HepG2 (cell line): ENCODE measurements around the gene SLC24A4. TPM values are rescaled to one million over a fixed set of nuclear protein-coding genes. Genes with fewer than 3 reads are reported as not detected.

Experiments
- ATAC-seq: fragments of 200-7000 bp; cut with Tn5 transposase; 3 replicates; pipeline ENCODE4 v1.9.1; 2020; ENCODE audit warnings: mild to moderate bottlenecking, moderate library complexity
- BruUV-seq: library from RNA; stranded (reverse); fragments of 400-500 nt; replicated peaks from 2 replicates; lab custom pipeline; 2021; lab: Mats Ljungman, UMichigan
- CTCF ChIA-PET: fragments of 300-600 bp; formaldehyde crosslinking; extraction: SDS; loops from one replicate; lab custom pipeline; 2021; ENCODE audit warnings: low total read pairs, inconsistent platforms, low intra/inter-chr PET ratio; lab: Yijun Ruan, JAX
- POLR2A ChIA-PET: fragments of 350-600 bp; sonication (Branson Sonifier 250); formaldehyde crosslinking; loops from one replicate; lab custom pipeline; 2020; ENCODE audit warnings: antibody characterized with exemption, inconsistent platforms; lab: Yijun Ruan, JAX
- DNase-seq: peaks from one replicate; pipeline ENCODE4 v3.0.0-alpha.2; 2015; ENCODE audit warnings: low spot score
- FAIRE-seq: peaks from 3 replicates; lab custom pipeline; 2011; peaks lifted over from hg19 to GRCh38; lab: Jason Lieb, UNC
- H2AFZ ChIP-seq: one replicate; pipeline ENCODE4 v1.6.1; 2011; ENCODE audit warnings: low read length, inconsistent platforms
- H3K27ac ChIP-seq: fragments of 300-600 bp; 3 replicates; pipeline ENCODE4 v1.8.0; 2011; ENCODE audit warnings: mixed run types, mild to moderate bottlenecking, mixed read lengths, low read length, inconsistent platforms; ENCODE audit not compliant: insufficient read depth; ENCODE audit errors: extremely low read length
- H3K27me3 ChIP-seq, 2 experiments: fragments of 200-600 bp in 1 of 2; 2 replicates in 1 of 2; 3 replicates in 1 of 2; pipeline versions ENCODE4 v1.6.0 to v1.8.0; 2011; ENCODE audit warnings: low read length in 2 of 2, mild to moderate bottlenecking in 2 of 2, moderate library complexity in 2 of 2, inconsistent platforms in 1 of 2; ENCODE audit not compliant: insufficient read depth in 2 of 2, control insufficient read depth in 1 of 2
- H3K36me3 ChIP-seq, 2 experiments: fragments of 200-600 bp in 1 of 2; replicated peaks in 1 of 2; 2 replicates in 1 of 2; 3 replicates in 1 of 2; pipeline versions ENCODE4 v1.5.1 to v1.8.0; 2011; ENCODE audit warnings: low read length in 2 of 2, inconsistent platforms in 1 of 2; ENCODE audit not compliant: insufficient read depth in 2 of 2, control insufficient read depth in 1 of 2
- H3K4me1 ChIP-seq: 2 replicates; pipeline ENCODE4 v1.5.1; 2012; ENCODE audit warnings: low read length, inconsistent platforms; ENCODE audit not compliant: insufficient read depth
- H3K4me2 ChIP-seq: 2 replicates; pipeline ENCODE4 v1.6.0; 2011; ENCODE audit warnings: low read depth, low read length, inconsistent platforms
- H3K4me3 ChIP-seq, 3 experiments: fragments of 200-600 bp in 1 of 3; sonication (generic), shearing (Covaris generic) in 1 of 3; replicated peaks in 1 of 3; 2 replicates each; pipeline ENCODE4 v1.5.1; 2011 to 2016; ENCODE audit warnings: low read length in 3 of 3, inconsistent platforms in 2 of 3, low read depth in 2 of 3, mild to moderate bottlenecking in 2 of 3, control low read depth in 1 of 3, mixed read lengths in 1 of 3; ENCODE audit not compliant: insufficient read depth in 1 of 3
- H3K79me2 ChIP-seq: one replicate; pipeline ENCODE4 v1.6.1; 2011; ENCODE audit warnings: low read length, inconsistent platforms; ENCODE audit not compliant: insufficient read depth
- H3K9ac ChIP-seq: 2 replicates; pipeline ENCODE4 v1.6.0; 2011; ENCODE audit warnings: mild to moderate bottlenecking, low read depth, low read length, inconsistent platforms; ENCODE audit not compliant: insufficient read depth
- H3K9me3 ChIP-seq: 2 replicates; pipeline ENCODE4 v1.5.1; 2012; ENCODE audit warnings: mild to moderate bottlenecking, low read length
- H4K20me1 ChIP-seq: 2 replicates; pipeline ENCODE4 v1.6.0; 2011; ENCODE audit warnings: inconsistent platforms, mild to moderate bottlenecking, low read length, moderate library complexity; ENCODE audit not compliant: insufficient read depth
- ETV5 ChIP-seq: IDR thresholded peaks from 2 replicates; pipeline ENCODE4 v1.6.1; 2018; ENCODE audit warnings: missing biosample characterization, missing genetic modification reagents, inconsistent platforms, borderline replicate concordance
- POLR2AphosphoS5 ChIP-seq: IDR thresholded peaks from 2 replicates; pipeline ENCODE4 v1.6.1; 2012; ENCODE audit warnings: low read depth, low read length
- SRSF9 ChIP-seq: fragments of 200-400 bp; formaldehyde crosslinking; IDR thresholded peaks from 2 replicates; pipeline ENCODE4 v1.6.1; 2018; ENCODE audit warnings: borderline replicate concordance, mild to moderate bottlenecking, low read depth, low read length; ENCODE audit not compliant: insufficient read depth, poor library complexity, severe bottlenecking
- STAG1 ChIP-seq: sonication (generic); formaldehyde crosslinking; IDR thresholded peaks from 2 replicates; pipeline ENCODE4 v1.4.0; 2020; ENCODE audit warnings: missing genetic modification reagents
- ZNF441 ChIP-seq: sonication (generic); formaldehyde crosslinking; IDR thresholded peaks from 2 replicates; pipeline ENCODE4 v1.7.0; 2021; ENCODE audit warnings: missing genetic modification reagents, borderline replicate concordance
- WGBS: methylation state at CpG from one replicate; pipeline ENCODE4 v1.1.6; 2017; ENCODE audit warnings: low lambda C conversion rate; 5-methylcytosine and 5-hydroxymethylcytosine counted together
- in situ Hi-C: cut with HindIII; loops from 2 replicates; pipeline ENCODE4 v1.10.0; 2017; ENCODE audit warnings: low pct_unique_long_range_greater_than_20kb; ENCODE audit not compliant: extremely low pct_ligation_motif_present
- intact Hi-C: fragments of 100-400 bp; cut with micrococcal nuclease; formaldehyde crosslinking; loops from one replicate; pipeline ENCODE4 v1.10.0; 2022; ENCODE audit not compliant: unreplicated experiment
- polyA plus RNA-seq, 8 experiments: library from polyadenylated mRNA; depleted of rRNA in 3 of 8; stranded (reverse) in 7 of 8; unstranded in 1 of 8; fragments of >200 nt; fragmentation: Illumina TruSeq in 4 of 8; extraction: Trizol in 4 of 8; gene quantifications; 2 replicates each; pipeline versions ENCODE4 v1.2.1 to v1.2.3, GENCODE V29; 2011 to 2016; ENCODE audit warnings: low read depth in 4 of 8, missing spikeins in 1 of 8, mixed read lengths in 1 of 8; ENCODE audit not compliant: insufficient read depth in 1 of 8
- total RNA-seq, 5 experiments: library from RNA; depleted of rRNA; stranded (reverse); fragments of >200 nt; fragmentation: Illumina TruSeq; extraction: Trizol; gene quantifications; 2 replicates each; pipeline ENCODE4 v1.2.3, GENCODE V29; 2016; ENCODE audit warnings: low read depth in 1 of 5
- TF ChIP-seq, protein P1 (sequence below): sonication (generic); formaldehyde crosslinking; conservative IDR thresholded peaks from 2 replicates; pipeline ENCODE4 v1.4.0; 2020; ENCODE audit warnings: mild to moderate bottlenecking, missing genetic modification reagents, moderate library complexity
- TF ChIP-seq, protein P2 (sequence below): sonication (generic); formaldehyde crosslinking; IDR thresholded peaks from 2 replicates; pipeline ENCODE4 v1.5.0; 2020; ENCODE audit warnings: mild to moderate bottlenecking, missing genetic modification reagents, borderline replicate concordance

Gene SLC24A4
- total and polyA plus RNA-seq, 2 of the 13 experiments (the other 11 are each of a cell fraction or from before 2014, with no cell fraction given), result not detected

DNA sequence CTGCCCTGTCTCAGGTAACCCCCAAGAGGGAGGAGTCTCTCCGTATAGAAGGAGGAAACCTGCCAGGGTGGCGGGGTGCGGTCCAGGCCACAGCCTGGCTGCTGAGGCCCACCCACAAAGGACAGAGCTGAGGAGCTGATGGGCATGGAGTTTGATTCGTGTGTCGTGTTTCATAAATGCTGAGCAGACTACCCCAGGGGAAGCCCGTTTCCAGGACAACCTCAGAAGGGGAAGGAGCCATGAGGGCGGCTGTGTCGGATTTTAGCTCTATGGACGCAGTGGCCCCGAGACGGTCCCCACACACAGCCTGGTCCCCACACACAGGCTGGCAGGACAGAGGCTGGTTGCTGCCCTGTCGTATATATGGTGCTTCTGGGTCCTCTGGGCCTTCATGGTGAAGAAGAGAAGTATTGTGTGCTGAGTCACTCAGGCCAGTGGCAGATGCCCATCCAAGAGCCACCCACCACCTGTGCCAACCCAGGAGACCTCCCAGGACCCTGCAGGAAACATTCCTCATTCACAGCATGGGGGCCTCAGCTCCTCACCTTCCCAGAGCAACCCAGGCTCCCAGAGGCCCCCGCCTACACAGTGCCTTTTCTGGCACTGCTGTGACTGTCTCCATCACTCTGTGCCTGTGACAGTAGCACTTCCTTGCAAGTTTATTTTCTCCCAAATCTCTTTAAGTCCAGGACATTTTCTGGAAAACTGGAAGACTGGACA lies 127.5 kb downstream of the SLC24A4 start:
- ChIA-PET POLR2A (no interaction called here), CTCF (no interaction called here)
- no peak for DNase-seq
- H3K4me2 ChIP-seq, result no peak overlapping the region
- no peak overlapping the region for H3K4me3 ChIP-seq
- H3K36me3 ChIP-seq, result no peaks in the 10 kb centered on the region
- no peak overlapping the region for H2AFZ ChIP-seq
- no peaks in the 10 kb centered on the region for H3K9me3 ChIP-seq
- 32% methylated on average over 11 of the region's 13 CpGs for WGBS
- no TSS peak for BruUV-seq
- in situ Hi-C loops (loop anchor here (10.0 kb wide), 1 partner anchor 316 kb away; no protein-coding TSS in a partner anchor), intact Hi-C loops (no loop called here)
- H3K9ac ChIP-seq, result no peak overlapping the region
- no peaks in the 10 kb centered on the region for H3K79me2 ChIP-seq
- H3K4me1 ChIP-seq, result no peaks in the 10 kb centered on the region
- H3K27ac ChIP-seq, result no peak overlapping the region
- no peaks in the 10 kb centered on the region for H4K20me1 ChIP-seq
- peaks cover 3 to 50% of the 10 kb centered on the region in 2 experiments; a peak in 3 of 5 replicates for H3K27me3 ChIP-seq
- ATAC-seq, result no peak
- TF ChIP-seq, protein P1, sequence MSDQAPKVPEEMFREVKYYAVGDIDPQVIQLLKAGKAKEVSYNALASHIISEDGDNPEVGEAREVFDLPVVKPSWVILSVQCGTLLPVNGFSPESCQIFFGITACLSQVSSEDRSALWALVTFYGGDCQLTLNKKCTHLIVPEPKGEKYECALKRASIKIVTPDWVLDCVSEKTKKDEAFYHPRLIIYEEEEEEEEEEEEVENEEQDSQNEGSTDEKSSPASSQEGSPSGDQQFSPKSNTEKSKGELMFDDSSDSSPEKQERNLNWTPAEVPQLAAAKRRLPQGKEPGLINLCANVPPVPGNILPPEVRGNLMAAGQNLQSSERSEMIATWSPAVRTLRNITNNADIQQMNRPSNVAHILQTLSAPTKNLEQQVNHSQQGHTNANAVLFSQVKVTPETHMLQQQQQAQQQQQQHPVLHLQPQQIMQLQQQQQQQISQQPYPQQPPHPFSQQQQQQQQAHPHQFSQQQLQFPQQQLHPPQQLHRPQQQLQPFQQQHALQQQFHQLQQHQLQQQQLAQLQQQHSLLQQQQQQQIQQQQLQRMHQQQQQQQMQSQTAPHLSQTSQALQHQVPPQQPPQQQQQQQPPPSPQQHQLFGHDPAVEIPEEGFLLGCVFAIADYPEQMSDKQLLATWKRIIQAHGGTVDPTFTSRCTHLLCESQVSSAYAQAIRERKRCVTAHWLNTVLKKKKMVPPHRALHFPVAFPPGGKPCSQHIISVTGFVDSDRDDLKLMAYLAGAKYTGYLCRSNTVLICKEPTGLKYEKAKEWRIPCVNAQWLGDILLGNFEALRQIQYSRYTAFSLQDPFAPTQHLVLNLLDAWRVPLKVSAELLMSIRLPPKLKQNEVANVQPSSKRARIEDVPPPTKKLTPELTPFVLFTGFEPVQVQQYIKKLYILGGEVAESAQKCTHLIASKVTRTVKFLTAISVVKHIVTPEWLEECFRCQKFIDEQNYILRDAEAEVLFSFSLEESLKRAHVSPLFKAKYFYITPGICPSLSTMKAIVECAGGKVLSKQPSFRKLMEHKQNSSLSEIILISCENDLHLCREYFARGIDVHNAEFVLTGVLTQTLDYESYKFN (CRISPR knock-in tag), result no peak
- TF ChIP-seq, protein P2, sequence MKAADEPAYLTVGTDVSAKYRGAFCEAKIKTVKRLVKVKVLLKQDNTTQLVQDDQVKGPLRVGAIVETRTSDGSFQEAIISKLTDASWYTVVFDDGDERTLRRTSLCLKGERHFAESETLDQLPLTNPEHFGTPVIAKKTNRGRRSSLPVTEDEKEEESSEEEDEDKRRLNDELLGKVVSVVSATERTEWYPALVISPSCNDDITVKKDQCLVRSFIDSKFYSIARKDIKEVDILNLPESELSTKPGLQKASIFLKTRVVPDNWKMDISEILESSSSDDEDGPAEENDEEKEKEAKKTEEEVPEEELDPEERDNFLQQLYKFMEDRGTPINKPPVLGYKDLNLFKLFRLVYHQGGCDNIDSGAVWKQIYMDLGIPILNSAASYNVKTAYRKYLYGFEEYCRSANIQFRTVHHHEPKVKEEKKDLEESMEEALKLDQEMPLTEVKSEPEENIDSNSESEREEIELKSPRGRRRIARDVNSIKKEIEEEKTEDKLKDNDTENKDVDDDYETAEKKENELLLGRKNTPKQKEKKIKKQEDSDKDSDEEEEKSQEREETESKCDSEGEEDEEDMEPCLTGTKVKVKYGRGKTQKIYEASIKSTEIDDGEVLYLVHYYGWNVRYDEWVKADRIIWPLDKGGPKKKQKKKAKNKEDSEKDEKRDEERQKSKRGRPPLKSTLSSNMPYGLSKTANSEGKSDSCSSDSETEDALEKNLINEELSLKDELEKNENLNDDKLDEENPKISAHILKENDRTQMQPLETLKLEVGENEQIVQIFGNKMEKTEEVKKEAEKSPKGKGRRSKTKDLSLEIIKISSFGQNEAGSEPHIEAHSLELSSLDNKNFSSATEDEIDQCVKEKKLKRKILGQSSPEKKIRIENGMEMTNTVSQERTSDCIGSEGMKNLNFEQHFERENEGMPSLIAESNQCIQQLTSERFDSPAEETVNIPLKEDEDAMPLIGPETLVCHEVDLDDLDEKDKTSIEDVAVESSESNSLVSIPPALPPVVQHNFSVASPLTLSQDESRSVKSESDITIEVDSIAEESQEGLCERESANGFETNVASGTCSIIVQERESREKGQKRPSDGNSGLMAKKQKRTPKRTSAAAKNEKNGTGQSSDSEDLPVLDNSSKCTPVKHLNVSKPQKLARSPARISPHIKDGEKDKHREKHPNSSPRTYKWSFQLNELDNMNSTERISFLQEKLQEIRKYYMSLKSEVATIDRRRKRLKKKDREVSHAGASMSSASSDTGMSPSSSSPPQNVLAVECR (CRISPR knock-in tag), result no peak
- no peak for TF ChIP-seq POLR2AphosphoS5
- TF ChIP-seq ETV5 (CRISPR knock-in tag), result no peak
- TF ChIP-seq STAG1 (CRISPR knock-in tag), result no peak
- TF ChIP-seq ZNF441, result no peak
- TF ChIP-seq SRSF9, result no peak
- no peak for FAIRE-seq
